ENCODE results near the gene PSMB7. TPM values are rescaled to one million over a fixed set of nuclear protein-coding genes. Genes with fewer than 3 reads are reported as not detected.

Gene PSMB7
- total and polyA plus RNA-seq, 2 donors (not counting 1 experiment from before 2014, with no cell fraction given): 69.5 to 73.1 TPM

- H3K9me3 Mint-ChIP-seq (ENCODE audit: insufficient read depth): no peaks in the 10 kb centered on the region
- Histone ChIP-seq H3K36me3 (replicated peaks in 1 of 2; ENCODE audit: control extremely low read depth in 1 of 2, control insufficient read depth in 1 of 2, extremely low read depth in 1 of 2, insufficient read depth in 2 of 2, low read length in 1 of 2) (peaks cover 0 to 17% of the 10 kb centered on the region in 2 experiments), H4K20me1 (ENCODE audit: control insufficient read depth, insufficient read depth, low read length, poor library complexity, severe bottlenecking) (peaks cover 50% of the 10 kb centered on the region), H2AFZ (ENCODE audit: insufficient read depth, low read depth, low read length, poor library complexity, severe bottlenecking) (no peak overlapping the region), H3K27me3 (replicated peaks in 1 of 4; ENCODE audit: control extremely low read depth in 1 of 4, control insufficient read depth in 3 of 4, insufficient read depth in 4 of 4, low read length in 3 of 4) (no peaks in the 10 kb centered on the region), H3K4me3 (ENCODE audit: control extremely low read depth in 1 of 5, extremely low read depth in 1 of 5, insufficient read depth in 1 of 5, low read depth in 2 of 5, low read length in 4 of 5) (no peak overlapping the region), H3K9me3 (ENCODE audit: control extremely low read depth in 1 of 3, control insufficient read depth in 2 of 3, insufficient read depth in 1 of 3, low read length in 2 of 3) (no peaks in the 10 kb centered on the region), H3K4me1 (ENCODE audit: control insufficient read depth in 2 of 2, insufficient read depth in 2 of 2, low read length in 2 of 2) (no peaks in the 10 kb centered on the region), H3K4me2 (replicated peaks; ENCODE audit: low read depth, low read length, poor library complexity, severe bottlenecking) (no peak overlapping the region), H3K27ac (ENCODE audit: low read length in 2 of 2) (no peak overlapping the region), H3K9ac (ENCODE audit: low read length) (no peak overlapping the region), H3K79me2 (ENCODE audit: control insufficient read depth, insufficient read depth, low read length) (peaks cover 87% of the 10 kb centered on the region)
- CTCF ChIA-PET: no interaction called here
- H3K27me3 Mint-ChIP-seq: no peaks in the 10 kb centered on the region
- H3K4me1 Mint-ChIP-seq: peaks cover 3% of the 10 kb centered on the region
- no peak for TF ChIP-seq EZH2 (IDR thresholded peaks at IDR 0.05; ENCODE audit: borderline replicate concordance, insufficient read depth, low read depth, low read length, poor library complexity, severe bottlenecking)
- no peak for TF ChIP-seq CTCF (IDR thresholded peaks at IDR 0.05)
- intact Hi-C loops (cut with micrococcal nuclease): no loop called here
- DNase-seq (no peak), ATAC-seq (ENCODE audit: low read depth) (no peak)
- H3K27ac Mint-ChIP-seq: no peak overlapping the region
- WGBS (ENCODE audit: insufficient coverage): no CpG with 5 or more reads among the region's 3 CpGs
- POLR2A ChIA-PET: no interaction called here
- H3K4me3 Mint-ChIP-seq: no peak overlapping the region
Observed at GRCh38 chr9:124368692-124369091, 46.5 kb downstream of the PSMB7 start.

- ATAC-seq (ENCODE audit: low read depth) (no peak), DNase-seq (no peak)
- Mint-ChIP-seq H3K9me3 (ENCODE audit: insufficient read depth) (no peaks in the 10 kb centered on the region), H3K4me3 (no peak overlapping the region), H3K4me1 (no peaks in the 10 kb centered on the region), H3K27ac (peak overlapping the region; percentile 27), H3K27me3 (no peaks in the 10 kb centered on the region)
- CTCF ChIA-PET: interaction anchor here (1.1 to 1.4 kb wide), 2 partner anchors 10 to 28 kb away, joined by 3 read pairs; no protein-coding TSS in a partner anchor
- H3K79me2 ChIP-seq (ENCODE audit: control insufficient read depth, insufficient read depth, low read length): peaks cover 84% of the 10 kb centered on the region
- intact Hi-C loops (cut with micrococcal nuclease): no loop called here
- no peak overlapping the region for H3K4me3 ChIP-seq (ENCODE audit: control extremely low read depth in 1 of 5, extremely low read depth in 1 of 5, insufficient read depth in 1 of 5, low read depth in 2 of 5, low read length in 4 of 5)
- peaks cover 0 to 18% of the 10 kb centered on the region in 2 experiments for H3K36me3 ChIP-seq (replicated peaks in 1 of 2; ENCODE audit: control extremely low read depth in 1 of 2, control insufficient read depth in 1 of 2, extremely low read depth in 1 of 2, insufficient read depth in 2 of 2, low read length in 1 of 2)
- H3K27me3 ChIP-seq (replicated peaks in 1 of 4; ENCODE audit: control extremely low read depth in 1 of 4, control insufficient read depth in 3 of 4, insufficient read depth in 4 of 4, low read length in 3 of 4): no peaks in the 10 kb centered on the region
- H3K4me2 ChIP-seq (replicated peaks; ENCODE audit: low read depth, low read length, poor library complexity, severe bottlenecking): no peak overlapping the region
- POLR2A ChIA-PET: interaction anchor here (0.7 kb wide), 1 partner anchor 9 kb away, joined by 3 read pairs; no protein-coding TSS in a partner anchor
- H4K20me1 ChIP-seq (ENCODE audit: control insufficient read depth, insufficient read depth, low read length, poor library complexity, severe bottlenecking): peaks cover 51% of the 10 kb centered on the region
- no peaks in the 10 kb centered on the region for H3K9me3 ChIP-seq (ENCODE audit: control extremely low read depth in 1 of 3, control insufficient read depth in 2 of 3, insufficient read depth in 1 of 3, low read length in 2 of 3)
- no peaks in the 10 kb centered on the region for H3K4me1 ChIP-seq (ENCODE audit: control insufficient read depth in 2 of 2, insufficient read depth in 2 of 2, low read length in 2 of 2)
- no peak overlapping the region for H3K9ac ChIP-seq (ENCODE audit: low read length)
- TF ChIP-seq EZH2 (IDR thresholded peaks at IDR 0.05; ENCODE audit: borderline replicate concordance, insufficient read depth, low read depth, low read length, poor library complexity, severe bottlenecking): no peak
- TF ChIP-seq CTCF (IDR thresholded peaks at IDR 0.05): no peak
- no peak overlapping the region for H2AFZ ChIP-seq (ENCODE audit: insufficient read depth, low read depth, low read length, poor library complexity, severe bottlenecking)
- WGBS (ENCODE audit: insufficient coverage): 91% methylated on average over 7 of the region's 10 CpGs
- H3K27ac ChIP-seq (ENCODE audit: low read length in 2 of 2): no peak overlapping the region
Observed at GRCh38 chr9:124366476-124367220, 48.6 kb downstream of the PSMB7 start.

All from B cell (primary cell).